ENCODE results near the gene SLC9A3.

The SLC9A3 gene

GRCh38 chr5:428754-429452 lies 95.3 kb downstream of the SLC9A3 start:
- DNase-seq (ENCODE audit: low spot score) = no peak

GRCh38 chr5:428219-428618 lies 96.0 kb downstream of the SLC9A3 start:
- no peak for DNase-seq (ENCODE audit: low spot score)

GRCh38 chr5:427415-428087 lies 96.7 kb downstream of the SLC9A3 start:
- no peak for DNase-seq (ENCODE audit: low spot score)

GRCh38 chr5:426392-426976 lies 97.8 kb downstream of the SLC9A3 start:
- no peak for DNase-seq (ENCODE audit: low spot score)

- no peak for DNase-seq (ENCODE audit: low spot score)
Observed at GRCh38 chr5:425714-426113, 98.5 kb downstream of the SLC9A3 start.

- DNase-seq (ENCODE audit: low spot score) = no peak
Observed at GRCh38 chr5:424301-425110, 99.7 kb downstream of the SLC9A3 start.

- DNase-seq (ENCODE audit: low spot score) = no peak
Observed at GRCh38 chr5:423626-424261, 100.5 kb downstream of the SLC9A3 start.

GRCh38 chr5:423233-423565 lies 101.0 kb downstream of the SLC9A3 start:
- no peak for DNase-seq (ENCODE audit: low spot score)

- DNase-seq (ENCODE audit: low spot score) = no peak
Observed at GRCh38 chr5:422323-423232, 101.7 kb downstream of the SLC9A3 start.

- DNase-seq (ENCODE audit: low spot score) = no peak
Observed at GRCh38 chr5:421901-422300, 102.3 kb downstream of the SLC9A3 start.

GRCh38 chr5:421287-421880 lies 102.9 kb downstream of the SLC9A3 start:
- no peak for DNase-seq (ENCODE audit: low spot score)

- DNase-seq (ENCODE audit: low spot score) = no peak
Observed at GRCh38 chr5:420632-421286, 103.5 kb downstream of the SLC9A3 start.

Data from Ammon's horn (tissue), 1 donor.